MM.1S (cell line): ENCODE data around the gene MEGF10.

Source experiments
- CTCF ChIP-seq: fragments of 300-600 bp; sonication (generic); IDR thresholded peaks from 2 replicates; pipeline ENCODE4 v1.5.1; 2016; ENCODE audit warnings: antibody characterized with exemption, low read length, mixed read lengths
- EZH2 ChIP-seq: fragments of 300-600 bp; sonication (generic); optimal IDR thresholded peaks from 2 replicates; pipeline ENCODE3; 2017; ENCODE audit warnings: low read depth, mild to moderate bottlenecking, antibody characterized with exemption, low read length, mixed read lengths

GRCh38 chr5:127421471-127421870, 130.9 kb downstream of the MEGF10 start:
- TF ChIP-seq CTCF (no peak), EZH2 (no peak)
